Measurements from ENCODE around the gene RACGAP1.

Gene RACGAP1

DNA sequence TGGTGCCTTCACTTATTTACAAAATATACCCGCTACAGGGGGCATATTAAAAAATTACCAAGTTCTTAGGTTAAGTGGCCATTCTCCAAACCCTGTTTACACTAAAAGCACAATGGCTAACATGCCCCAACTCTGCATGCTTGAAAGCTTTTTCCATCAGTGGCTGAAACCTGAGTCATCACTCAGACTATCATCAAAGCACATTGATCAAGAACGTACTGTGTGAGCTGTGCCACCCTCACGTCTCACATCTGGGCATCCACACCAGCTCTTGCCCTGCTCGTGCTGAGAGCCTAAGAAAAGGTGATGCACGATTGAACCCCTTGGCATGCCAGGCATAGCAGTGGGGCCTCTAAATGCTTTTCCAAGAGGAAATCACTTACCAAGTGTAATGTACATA is 39.3 kb downstream of the RACGAP1 start:
- H3K27me3 ChIP-seq (ENCODE audit: insufficient read depth, low read length) = no peaks in the 10 kb centered on the region
- no peak overlapping the region for H2AFZ ChIP-seq (ENCODE audit: low read length)
- H4K20me1 ChIP-seq (ENCODE audit: insufficient read depth, low read length) = no peaks in the 10 kb centered on the region
- H3K9me2 ChIP-seq (ENCODE audit: low read depth, low read length) = no peaks in the 10 kb centered on the region
- H3K27ac ChIP-seq (ENCODE audit: low read depth, low read length, poor library complexity, severe bottlenecking) = no peak overlapping the region
- no peak overlapping the region for H3K9ac ChIP-seq (ENCODE audit: low read length)
- H3F3A ChIP-seq (ENCODE audit: insufficient read depth, low read length) = 0 out of 2 replicates have a peak, but pooled peaks cover 2% of the 10 kb centered on the region
- no peak for TF ChIP-seq EZH2 (IDR thresholded peaks at IDR 0.05; ENCODE audit: borderline replicate concordance, low read length)
- no peak for TF ChIP-seq CTCF (IDR thresholded peaks at IDR 0.05; ENCODE audit: low read length)
- no peaks in the 10 kb centered on the region for H3K79me2 ChIP-seq (ENCODE audit: insufficient read depth, low read length)
- no peak overlapping the region for H3K4me2 ChIP-seq (ENCODE audit: low read length)
- no peaks in the 10 kb centered on the region for H3K9me3 ChIP-seq (ENCODE audit: low read length)
- H3K4me3 ChIP-seq (ENCODE audit: low read depth, low read length, poor library complexity, severe bottlenecking) = no peak overlapping the region
- H3K4me1 ChIP-seq (ENCODE audit: insufficient read depth, low read length, severe bottlenecking) = no peaks in the 10 kb centered on the region
- H3K36me3 ChIP-seq (ENCODE audit: insufficient read depth, low read length) = peaks cover 56% of the 10 kb centered on the region

DNA sequence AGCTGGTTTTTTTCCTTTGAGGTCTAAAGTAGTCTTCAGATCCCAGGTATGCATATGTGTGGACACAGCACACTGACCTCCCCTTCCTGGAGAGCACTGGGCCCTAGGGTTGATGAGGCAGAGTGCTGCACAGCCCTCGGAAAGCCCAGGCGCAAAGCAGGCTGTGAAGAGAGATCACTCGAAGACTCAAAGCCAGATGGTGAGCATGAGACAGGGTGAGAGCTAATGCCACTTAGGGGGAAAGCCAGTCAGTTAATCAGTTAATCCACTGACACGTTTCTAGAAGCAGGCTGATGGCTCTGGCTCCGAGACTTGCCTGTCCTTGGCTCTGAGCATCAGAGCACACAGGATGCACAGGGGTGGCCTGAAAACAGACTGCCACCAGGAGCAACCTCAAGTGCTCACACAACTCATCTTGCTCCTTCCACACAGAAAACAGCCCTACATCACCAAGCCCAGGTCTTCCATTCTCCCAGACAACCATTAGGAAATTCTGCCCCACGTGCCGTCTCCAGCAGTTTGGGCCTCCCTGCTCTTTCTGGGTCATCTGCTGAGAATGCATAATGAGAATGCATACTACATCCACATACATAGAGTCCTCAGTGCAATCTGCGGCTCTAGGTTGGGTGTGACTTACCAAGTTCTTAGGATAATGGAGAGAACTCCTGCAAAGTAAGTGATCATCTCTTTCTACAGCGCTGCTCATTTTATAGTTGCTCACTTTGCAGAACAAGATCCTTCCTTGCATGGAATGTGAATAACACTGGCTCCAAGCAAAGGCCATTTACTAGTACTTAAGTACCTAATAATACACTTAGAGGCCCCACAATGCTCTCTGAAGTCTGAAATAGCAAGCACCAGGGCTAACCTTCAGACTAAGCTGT is 40.6 kb downstream of the RACGAP1 start:
- H3K79me2 ChIP-seq (ENCODE audit: insufficient read depth, low read length) = no peaks in the 10 kb centered on the region
- H3K36me3 ChIP-seq (ENCODE audit: insufficient read depth, low read length) = peaks cover 43% of the 10 kb centered on the region
- no peaks in the 10 kb centered on the region for H4K20me1 ChIP-seq (ENCODE audit: insufficient read depth, low read length)
- H3K9me3 ChIP-seq (ENCODE audit: low read length) = no peaks in the 10 kb centered on the region
- no peak overlapping the region for H3K27ac ChIP-seq (ENCODE audit: low read depth, low read length, poor library complexity, severe bottlenecking)
- H2AFZ ChIP-seq (ENCODE audit: low read length) = no peak overlapping the region
- TF ChIP-seq EZH2 (IDR thresholded peaks at IDR 0.05; ENCODE audit: borderline replicate concordance, low read length) = no peak
- TF ChIP-seq CTCF (IDR thresholded peaks at IDR 0.05; ENCODE audit: low read length) = no peak
- no peak overlapping the region for H3K9ac ChIP-seq (ENCODE audit: low read length)
- H3F3A ChIP-seq (ENCODE audit: insufficient read depth, low read length) = no peaks in the 10 kb centered on the region
- H3K4me3 ChIP-seq (ENCODE audit: low read depth, low read length, poor library complexity, severe bottlenecking) = no peak overlapping the region
- no peaks in the 10 kb centered on the region for H3K27me3 ChIP-seq (ENCODE audit: insufficient read depth, low read length)
- H3K9me2 ChIP-seq (ENCODE audit: low read depth, low read length) = no peaks in the 10 kb centered on the region
- H3K4me2 ChIP-seq (ENCODE audit: low read length) = no peak overlapping the region
- no peaks in the 10 kb centered on the region for H3K4me1 ChIP-seq (ENCODE audit: insufficient read depth, low read length, severe bottlenecking)

- H3K27me3 ChIP-seq (ENCODE audit: insufficient read depth, low read length) = no peaks in the 10 kb centered on the region
- no peaks in the 10 kb centered on the region for H3F3A ChIP-seq (ENCODE audit: insufficient read depth, low read length)
- H3K9ac ChIP-seq (ENCODE audit: low read length) = no peak overlapping the region
- H3K27ac ChIP-seq (ENCODE audit: low read depth, low read length, poor library complexity, severe bottlenecking) = no peak overlapping the region
- TF ChIP-seq EZH2 (IDR thresholded peaks at IDR 0.05; ENCODE audit: borderline replicate concordance, low read length) = no peak
- no peak for TF ChIP-seq CTCF (IDR thresholded peaks at IDR 0.05; ENCODE audit: low read length)
- no peak overlapping the region for H3K4me2 ChIP-seq (ENCODE audit: low read length)
- no peaks in the 10 kb centered on the region for H3K9me2 ChIP-seq (ENCODE audit: low read depth, low read length)
- no peaks in the 10 kb centered on the region for H3K4me1 ChIP-seq (ENCODE audit: insufficient read depth, low read length, severe bottlenecking)
- no peaks in the 10 kb centered on the region for H3K9me3 ChIP-seq (ENCODE audit: low read length)
- no peaks in the 10 kb centered on the region for H4K20me1 ChIP-seq (ENCODE audit: insufficient read depth, low read length)
- H3K79me2 ChIP-seq (ENCODE audit: insufficient read depth, low read length) = no peaks in the 10 kb centered on the region
- peaks cover 35% of the 10 kb centered on the region for H3K36me3 ChIP-seq (ENCODE audit: insufficient read depth, low read length)
- H2AFZ ChIP-seq (ENCODE audit: low read length) = no peak overlapping the region
- no peak overlapping the region for H3K4me3 ChIP-seq (ENCODE audit: low read depth, low read length, poor library complexity, severe bottlenecking)
These were observed 41.4 kb downstream of the RACGAP1 start for GRCh38 chr12:49983892-49984291.
